Activated CD4-positive, alpha-beta T cell treated with anti-CD3 and anti-CD28 coated beads for 4 hours (primary cell): Measurements from ENCODE around the gene PJA1.

Source experiments
- DNase-seq, 2 donors: peaks; one replicate each; pipeline ENCODE4 v3.0.0-alpha.2; 2020

Gene PJA1, protein sequence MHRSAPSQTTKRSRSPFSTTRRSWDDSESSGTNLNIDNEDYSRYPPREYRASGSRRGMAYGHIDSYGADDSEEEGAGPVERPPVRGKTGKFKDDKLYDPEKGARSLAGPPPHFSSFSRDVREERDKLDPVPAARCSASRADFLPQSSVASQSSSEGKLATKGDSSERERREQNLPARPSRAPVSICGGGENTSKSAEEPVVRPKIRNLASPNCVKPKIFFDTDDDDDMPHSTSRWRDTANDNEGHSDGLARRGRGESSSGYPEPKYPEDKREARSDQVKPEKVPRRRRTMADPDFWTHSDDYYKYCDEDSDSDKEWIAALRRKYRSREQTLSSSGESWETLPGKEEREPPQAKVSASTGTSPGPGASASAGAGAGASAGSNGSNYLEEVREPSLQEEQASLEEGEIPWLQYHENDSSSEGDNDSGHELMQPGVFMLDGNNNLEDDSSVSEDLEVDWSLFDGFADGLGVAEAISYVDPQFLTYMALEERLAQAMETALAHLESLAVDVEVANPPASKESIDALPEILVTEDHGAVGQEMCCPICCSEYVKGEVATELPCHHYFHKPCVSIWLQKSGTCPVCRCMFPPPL

DNA sequence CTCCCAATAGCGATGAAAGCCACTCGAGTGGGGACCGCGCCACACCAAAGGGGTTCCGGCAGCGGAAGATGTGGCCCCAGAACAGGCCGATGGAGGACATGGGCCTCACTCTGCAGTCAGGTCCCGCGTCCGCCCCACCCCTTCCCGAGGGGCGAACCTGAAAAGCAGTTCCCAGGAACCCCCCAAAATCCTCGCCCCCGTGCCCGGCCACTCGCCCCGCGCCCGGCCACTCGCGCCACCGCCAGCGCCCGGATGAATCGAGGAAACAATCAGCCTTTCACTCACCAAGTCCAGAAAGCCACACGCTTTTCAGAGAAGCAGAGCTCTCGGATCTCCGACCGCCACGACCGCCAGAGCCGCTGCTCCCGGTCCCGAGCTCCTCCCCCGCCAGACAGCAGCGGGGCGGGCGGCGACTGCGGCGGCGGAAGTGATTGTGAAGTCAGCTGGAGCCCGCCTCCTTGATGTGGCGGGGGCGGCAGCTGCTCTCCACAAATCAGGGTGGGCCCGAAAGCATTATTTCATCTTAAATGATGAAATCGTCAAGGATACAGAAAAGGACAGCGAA is at the start of gene PJA1:
Gene PJA1, minus strand, starts transcription at position 367 of the 565 bp plus-strand sequence. CDS start 2,380 bp downstream, outside the sequence.
- DNase-seq: peak; percentile 67 to 68

DNA sequence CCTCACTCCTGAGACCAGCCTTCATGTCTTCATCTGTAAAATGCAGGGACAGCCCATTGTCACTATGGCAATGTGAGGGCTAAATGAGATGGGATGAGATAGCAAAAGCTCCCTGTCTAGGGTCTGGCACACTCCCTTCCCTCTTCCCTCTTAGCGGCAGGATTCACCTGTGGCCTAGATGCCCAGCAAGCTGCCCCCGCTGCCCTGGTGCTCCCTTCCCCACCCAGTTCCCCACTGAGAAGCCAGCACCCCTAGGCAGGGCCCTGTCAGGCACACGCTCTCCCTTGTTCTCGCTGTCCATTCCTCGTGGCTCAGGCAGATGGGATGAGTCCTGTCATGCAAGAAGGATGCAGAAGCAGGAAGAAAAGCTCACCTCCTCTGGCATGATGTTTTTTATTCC is 49.2 kb upstream of the PJA1 start:
- no peak for DNase-seq

DNA sequence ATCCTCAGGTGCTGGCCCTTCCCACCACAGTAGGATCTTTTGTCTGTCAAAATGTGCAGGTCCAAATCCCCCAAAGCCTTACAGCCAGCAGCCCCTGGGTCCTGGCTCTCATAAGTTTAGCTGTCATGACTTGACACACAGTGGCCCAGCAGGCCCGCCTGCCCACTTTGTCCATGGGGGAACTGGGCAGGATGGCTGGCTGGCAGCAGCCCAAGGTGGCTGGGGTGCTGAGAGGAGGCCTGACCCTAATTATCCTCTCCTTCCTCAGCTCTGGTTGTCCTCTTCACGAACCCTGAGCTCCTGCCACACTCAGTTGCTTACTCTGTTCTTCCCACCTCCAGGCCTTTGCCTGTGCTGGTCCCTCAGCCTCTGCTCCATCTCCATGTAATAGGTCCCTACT is 46.4 kb upstream of the PJA1 start:
- DNase-seq: no peak

DNA sequence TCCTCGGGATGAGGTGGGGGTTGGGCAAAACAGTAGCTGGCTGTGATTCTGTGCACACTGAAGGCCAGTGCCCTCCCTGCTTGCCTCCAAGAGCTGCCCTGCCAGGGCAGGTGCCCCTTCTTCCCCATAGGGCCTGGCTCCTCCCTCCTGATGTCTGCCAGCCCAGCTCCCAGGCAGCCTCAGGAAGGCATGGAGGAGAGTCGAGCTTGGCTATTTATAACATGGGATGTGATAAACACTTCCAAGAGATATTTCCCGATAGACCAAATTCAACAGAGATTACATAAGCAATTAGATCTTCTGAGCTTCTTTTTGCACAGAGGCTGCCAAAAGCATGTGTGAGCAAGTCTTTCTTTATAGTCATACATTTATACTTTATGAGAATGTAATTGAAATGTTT is 45.3 kb upstream of the PJA1 start:
- DNase-seq: no peak

DNA sequence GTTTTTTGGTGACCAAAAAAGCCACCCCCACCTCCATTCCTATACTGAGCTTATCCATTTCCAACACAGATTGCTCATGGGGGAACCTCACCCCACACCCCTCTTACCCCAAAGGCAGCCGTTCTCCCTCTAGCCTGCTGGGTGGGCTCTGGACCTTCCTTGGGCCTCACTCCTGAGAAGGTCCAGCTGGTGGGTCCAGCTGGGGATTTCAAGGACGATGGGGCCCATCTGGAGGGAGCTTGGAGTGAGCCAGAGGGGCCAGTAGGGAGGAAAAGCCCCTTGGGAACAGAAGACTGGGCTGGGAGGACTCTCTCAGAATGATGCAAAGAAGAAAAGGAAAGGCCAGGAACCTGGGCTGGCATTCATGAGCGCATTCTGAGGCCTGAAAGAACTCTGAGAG is 42.0 kb upstream of the PJA1 start:
- no peak for DNase-seq

DNA sequence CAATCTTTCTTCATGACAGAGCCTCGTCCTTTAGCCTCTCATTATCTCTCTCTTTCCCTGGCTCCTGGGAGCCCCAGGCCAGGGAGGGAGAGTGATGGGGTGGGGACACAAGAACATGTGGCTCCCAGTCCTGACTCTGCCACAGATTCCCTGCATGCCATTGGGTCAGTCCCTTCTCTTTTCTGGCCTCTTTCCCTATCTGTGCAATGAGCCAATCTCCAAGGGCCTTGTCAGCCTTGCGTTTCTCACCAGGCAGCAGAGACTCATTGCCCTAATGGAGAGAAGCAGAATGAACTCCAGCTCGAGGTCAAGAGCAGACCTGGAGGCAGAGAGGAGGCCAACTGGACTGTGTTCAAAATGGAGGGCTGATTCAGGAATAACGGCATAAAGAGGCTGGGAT is 38.4 kb upstream of the PJA1 start:
- DNase-seq: no peak

DNA sequence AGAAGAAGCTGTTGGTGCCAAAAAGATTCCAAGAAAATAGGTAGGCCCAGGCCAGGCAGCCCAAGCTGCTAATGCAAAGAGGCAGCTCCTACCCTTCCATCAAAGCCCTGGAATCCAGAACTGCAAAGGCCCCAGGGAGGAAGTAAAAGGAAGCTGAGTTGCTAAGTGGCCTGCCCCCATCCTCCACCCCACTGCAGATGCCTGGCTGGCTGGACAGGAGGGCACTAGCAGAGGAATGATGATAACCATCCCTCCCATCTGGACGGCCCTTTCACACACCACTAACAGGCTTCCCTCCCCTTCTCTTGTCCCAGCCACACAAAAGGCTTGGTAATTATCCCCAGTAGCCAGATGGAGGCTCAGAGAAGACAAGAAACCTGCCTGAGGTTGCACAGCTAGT is 32.4 kb upstream of the PJA1 start:
- no peak for DNase-seq

DNA sequence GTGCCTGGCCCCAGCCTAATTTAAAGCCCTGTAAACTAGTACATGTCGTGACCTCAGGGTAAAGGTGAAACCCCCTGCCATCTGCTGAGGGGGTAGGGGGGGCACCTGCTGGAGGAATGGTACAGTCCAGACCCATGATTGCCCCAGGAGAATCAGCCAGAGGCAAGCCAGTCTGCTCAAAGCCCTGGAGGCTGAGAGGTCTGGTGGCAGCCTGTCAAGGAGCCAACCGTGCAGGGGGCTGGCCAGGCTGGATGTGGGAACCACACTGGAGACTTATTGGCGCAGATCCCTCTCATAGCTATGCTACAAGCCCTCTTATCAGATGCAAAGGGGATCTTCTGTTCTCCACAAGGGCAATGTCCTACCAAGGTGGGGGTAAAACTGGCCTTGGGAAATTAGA is 31.4 kb upstream of the PJA1 start:
- DNase-seq: no peak

DNA sequence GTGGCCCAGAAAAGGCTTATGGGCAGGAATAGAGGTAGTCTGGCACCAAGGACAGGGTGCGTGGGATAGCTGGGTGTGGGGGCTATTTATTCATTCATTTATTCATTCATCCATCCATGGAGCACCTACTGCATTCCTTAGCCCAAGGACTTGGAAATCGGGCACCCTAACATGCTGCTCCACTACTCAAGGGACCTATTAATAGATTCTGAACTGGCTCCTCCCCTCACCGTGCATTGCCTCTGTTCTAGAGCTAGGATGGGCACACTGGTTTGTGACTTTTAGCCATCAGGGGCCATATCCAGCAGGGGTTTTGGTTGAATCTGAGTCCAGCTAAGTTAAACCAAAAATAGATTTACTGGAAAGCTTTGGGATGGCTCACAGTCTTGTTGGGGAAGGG is 30.6 kb upstream of the PJA1 start:
- DNase-seq: no peak

DNA sequence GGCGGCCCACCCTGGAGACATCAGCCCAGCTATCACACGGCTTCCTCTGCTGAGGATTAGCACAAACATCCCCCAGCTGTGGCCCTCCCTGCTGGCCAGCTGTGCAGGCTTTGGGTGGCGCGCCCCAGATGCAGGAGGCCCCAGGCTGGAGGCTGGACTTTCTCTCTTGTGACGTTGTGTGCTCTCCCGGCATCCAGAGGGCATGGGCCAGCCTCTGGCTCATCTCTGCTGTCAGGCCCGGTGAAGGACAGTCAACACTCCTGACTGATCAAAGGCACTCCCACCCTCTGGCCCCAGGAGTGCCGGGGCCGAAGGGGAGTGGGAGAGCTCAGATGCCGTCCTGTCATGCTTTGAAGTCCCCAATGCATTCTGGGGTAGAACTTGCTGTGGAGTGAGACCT is 29.9 kb upstream of the PJA1 start:
- no peak for DNase-seq

DNA sequence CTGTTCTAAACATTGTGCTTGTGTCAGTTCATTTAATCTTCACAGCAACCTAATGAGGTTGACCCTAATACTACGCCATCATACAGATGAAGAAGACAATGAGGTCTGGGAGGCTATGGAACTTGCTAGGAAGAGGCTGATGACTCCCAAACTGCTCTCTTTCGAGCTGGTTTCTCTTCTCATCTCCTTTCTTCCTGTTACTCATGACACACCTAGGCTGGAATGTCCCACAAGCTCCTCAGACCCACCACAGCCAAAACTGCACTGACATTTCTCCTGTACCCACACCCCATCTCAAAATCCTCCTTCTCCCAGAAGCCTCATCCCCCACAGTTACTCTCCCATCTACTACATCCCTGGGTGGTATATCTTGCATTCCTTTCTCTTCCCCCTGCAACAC is 27.4 kb upstream of the PJA1 start:
- no peak for DNase-seq

DNA sequence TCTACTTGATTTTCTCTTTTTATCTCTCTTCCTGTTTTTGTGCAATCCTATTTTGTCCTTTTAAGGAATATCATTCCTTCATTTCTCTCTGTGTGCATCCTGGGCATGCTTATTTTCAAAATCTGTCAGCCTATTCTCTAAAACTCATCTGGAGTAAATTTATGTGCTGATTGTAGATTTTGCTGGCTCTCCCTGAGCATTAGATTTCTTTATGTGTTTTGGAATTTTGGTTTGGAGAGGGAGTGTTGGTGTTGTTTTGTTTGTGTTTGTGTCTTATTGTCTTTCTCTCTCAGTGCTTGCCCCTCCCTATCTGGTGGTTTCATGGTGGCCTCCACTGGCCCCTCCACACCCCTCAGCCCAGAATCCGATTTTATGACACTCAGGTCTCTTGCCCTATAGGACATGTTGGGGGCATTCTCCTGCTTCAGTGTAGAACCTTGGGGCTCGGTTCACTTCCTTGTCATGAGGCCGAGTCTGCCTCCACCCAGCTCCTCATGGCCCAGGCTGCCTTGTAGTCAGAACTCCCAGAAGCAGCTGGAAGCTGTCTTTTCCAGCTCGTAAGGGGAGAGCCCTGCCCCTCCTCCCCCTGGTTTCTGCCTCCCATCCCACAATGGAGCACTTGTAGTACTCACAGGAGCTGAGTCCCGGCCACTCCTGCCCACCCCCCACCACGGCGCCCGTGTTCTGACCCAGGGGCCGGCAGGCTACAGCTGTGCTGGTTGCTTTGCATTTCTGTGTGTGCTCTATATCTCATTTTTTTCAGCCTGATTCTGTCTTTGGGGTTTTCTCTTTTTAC is 24.5 kb upstream of the PJA1 start:
- no peak for DNase-seq

DNA sequence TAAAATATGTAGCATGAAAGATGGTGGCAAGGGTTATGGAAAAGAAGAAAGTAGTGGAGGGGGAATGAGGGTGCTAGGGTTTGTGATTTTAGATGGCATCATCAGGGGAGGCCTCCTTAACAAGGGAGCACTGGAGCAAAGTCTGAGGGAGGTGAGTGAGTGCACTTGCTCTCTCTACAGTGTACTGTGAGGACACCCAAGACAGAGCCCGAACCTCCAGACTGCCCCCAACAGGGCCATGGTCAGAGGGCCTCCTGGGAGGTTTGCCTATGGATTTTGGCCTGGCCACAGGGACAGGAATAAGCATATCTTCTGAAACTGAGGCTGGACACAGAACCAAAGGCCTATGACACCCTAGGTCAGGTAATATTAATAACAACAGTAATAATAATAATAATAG is 21.4 kb upstream of the PJA1 start:
- DNase-seq: no peak

DNA sequence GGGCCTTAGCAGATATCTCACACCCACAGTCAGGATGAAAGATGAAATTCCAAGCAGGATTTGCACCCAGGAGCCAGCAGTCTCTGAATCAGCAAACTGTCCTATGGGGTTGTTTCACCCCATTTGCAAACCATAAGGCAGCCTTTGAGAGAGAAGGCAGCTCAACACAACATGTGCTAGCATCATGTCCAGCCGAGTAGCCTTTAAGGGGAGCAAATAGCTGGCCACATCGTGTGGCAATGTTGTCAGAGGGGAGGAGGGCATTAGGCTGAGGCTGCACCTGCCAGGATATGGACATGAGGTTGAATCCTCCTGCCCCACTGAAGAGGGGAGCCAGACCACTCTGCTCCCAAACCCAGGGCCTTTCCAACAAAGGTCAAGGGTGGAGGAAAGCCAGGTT is 20.6 kb upstream of the PJA1 start:
- DNase-seq: no peak

DNA sequence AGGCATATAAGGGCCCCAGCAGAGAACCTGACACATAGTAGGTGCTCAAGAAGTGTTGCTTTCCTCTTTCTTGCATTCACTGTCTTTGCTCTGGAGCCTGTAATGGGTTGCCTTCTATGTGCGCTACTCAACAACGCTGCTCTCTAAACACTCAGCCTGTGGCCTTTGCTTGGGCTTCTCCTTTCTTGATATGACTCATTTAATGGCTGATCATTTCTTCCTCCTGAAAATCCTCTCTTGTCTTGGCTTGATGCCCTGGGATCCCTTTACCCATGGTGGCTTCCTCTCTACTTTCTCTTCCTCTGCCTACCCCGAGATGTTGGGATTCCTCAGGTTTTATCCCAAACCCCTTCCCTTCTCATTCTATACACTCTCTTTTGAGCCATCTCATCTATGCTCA is 19.9 kb upstream of the PJA1 start:
- DNase-seq: no peak

DNA sequence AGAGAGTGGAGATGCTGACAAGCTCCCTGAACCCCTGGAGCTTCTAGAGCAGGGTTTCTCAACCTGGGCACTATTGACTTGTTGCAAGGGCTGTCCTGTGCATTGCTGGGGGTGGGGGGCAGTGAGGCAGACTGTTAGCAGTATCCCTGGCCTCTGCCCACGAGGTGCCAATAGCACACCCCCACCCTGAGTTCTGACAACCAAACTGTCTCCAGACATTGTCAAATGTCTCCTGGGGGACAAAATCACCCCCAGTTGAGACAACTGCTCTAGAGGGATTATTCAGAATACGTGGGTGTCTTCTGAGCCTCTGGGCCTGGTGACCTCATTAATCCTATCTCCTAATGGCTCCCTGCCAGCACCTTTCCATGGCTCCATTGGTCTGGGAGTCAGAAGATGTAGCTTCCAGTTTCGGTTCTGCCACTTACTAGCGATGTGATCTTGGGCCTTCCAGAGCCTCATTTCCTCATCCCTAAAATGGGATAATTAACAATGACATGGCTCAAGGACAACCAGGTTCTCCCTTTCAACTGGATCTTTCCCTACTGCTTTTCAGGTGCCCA is 17.6 kb upstream of the PJA1 start:
- no peak for DNase-seq

DNA sequence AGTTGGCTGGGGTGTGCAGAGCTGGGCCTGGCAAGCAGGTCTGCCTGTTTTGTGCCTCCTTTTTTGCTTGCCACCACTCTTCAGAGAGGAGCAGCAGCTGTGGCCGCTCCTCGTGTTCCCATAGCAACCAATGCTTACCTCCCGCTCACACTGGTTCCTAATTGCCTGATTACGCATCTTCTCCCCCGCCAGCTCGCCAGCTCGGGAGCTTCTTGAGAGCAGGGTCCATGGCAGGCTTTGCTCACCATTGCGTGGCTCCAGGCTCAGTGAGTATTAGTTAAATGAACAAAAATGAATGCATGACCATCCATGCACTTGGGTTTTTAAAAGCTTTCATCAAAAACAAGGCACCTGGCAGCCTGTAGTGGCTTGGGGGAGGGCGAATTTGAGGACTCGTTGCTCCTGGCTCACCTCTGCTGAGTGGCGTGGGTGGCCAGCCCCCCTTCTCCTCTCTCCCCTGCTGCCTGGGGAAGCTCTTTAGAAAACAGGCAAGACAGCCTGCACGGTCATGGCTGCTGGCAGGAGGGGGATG is 14.2 kb upstream of the PJA1 start:
- no peak for DNase-seq

DNA sequence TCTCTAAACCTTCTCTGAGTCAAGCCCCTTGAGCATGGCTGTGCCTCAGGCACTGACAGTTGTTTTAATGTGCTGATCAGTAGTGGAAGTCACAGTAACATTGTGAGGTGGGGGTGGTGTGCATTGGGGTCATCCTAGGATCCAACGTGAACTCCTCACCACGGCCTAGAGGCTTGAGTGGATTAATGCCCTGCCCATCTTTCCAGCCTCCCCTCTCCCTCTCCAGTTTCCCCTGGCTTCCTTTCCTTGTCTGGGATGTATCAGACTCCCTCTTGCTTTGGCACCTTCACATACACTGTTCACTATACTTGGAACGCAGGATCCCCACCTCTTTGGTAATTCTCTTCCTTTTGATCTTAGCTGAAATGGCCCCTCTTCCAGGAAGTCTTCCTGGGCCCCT is 13.3 kb upstream of the PJA1 start:
- DNase-seq: no peak

DNA sequence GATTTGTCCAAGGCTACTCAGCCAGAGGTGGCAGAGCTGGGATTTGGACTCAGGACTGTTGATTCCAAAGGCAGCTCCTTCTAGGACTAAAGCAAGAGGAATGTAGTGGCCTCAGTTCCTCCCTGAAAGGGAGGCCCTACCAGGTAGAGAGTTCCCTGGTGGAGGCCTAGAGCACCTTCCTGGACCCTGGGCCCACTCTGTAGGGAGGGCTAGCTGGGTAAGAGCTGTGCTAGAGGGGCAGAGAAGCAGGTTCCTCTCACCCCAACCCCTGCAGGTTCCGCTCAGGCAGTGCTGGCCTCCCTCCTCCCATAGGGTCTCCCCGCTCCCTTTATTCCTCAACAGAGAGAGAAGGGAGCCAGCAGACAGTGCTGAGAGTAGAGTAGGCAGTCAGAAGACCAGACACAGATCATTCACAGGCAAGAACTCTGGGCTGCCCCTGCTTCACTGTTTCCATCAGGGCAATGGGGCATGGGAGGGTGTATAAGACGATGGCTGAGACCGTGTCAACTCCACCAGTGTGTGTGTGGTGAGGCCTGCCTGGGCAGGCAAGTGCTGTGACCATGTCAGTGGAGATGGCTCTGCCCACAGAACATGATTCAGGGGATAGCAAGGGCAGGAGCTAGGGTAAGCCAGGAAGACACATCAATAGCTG is 12.4 kb upstream of the PJA1 start:
- DNase-seq: no peak

DNA sequence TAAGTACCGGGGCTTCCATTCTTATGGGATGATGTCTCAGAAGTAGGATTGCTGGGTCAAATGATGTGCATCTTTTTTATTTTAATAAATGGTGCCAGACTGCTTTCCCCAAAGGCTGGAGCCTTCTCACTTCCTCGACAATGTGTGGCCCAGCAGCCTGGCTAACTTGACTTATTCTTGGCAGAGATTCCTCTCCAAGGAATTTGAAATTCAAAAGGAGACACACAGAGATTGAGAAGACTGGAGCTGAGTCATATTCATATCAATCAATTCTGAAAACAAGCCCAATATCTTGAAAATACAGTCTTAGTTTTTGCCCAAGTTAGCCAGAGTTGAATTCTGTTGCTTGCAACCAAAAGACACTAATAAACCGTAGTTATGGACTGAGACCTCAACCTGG is 10.8 kb upstream of the PJA1 start:
- no peak for DNase-seq

DNA sequence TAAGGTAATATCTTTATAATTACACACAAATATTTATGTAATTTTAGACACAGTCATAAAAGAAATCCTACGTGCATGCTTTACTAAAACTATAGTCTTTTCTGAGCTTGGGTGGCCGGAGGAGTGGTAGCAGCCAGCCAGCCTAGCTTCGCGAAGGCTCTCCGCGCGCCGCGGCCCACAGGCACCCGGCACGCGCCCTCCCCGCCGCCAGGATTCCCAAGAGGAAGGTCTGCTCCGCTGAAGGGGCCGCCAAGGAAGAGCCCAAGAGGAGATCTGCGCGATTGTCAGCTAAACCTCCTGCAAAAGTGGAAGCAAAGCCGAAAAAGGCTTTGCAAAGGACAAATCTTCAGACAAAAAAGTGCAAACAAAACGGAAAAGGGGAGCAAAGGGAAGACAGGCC is 8.7 kb upstream of the PJA1 start:
- no peak for DNase-seq

DNA sequence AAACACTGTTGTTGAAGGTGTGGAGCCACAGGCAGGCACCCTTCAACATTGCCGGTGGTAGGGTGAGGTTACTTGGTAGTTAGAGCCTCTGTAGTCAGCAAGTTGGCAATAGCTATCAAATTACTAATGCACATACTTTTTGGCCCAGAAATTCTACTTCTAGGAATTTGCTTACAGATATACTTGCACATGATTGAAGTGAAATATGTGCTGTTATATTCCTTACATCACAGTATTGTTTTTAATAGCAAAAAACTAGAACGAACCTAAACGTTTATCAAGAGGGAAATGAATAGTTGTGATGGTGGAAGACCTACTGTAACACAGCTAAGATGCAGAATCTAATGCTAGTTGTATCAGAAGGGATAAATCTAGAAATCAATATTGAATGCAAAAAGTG is 7.7 kb upstream of the PJA1 start:
- DNase-seq: no peak

DNA sequence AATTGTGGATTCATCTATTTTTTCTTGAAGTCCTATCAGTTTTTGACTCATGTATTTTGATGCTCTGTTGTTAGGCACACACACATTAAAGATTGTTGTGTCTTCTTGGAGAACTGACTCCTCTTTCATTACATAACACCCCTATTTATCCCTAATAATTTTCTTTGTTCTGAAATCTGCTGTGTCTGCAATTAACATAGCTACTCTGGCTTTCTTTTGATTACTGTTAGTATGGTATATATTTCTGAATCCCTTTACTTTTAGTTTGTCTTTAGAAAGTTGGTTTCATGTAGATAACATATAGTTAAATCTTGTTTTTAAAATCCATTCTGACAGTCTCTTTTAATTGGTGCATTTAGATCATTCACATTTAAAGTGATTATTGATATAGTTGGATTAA is 5.1 kb upstream of the PJA1 start:
- no peak for DNase-seq
